Measurements from ENCODE around the gene RSKR.
A peak's percentile ranks its signal among the peaks of the same experiment; 100 is the strongest.
"Not testable (repeated sequence)": the region's sequence is repeated elsewhere in the genome, so short reads cannot be mapped to it uniquely, and the experiment has no call there.

Gene RSKR

DNA sequence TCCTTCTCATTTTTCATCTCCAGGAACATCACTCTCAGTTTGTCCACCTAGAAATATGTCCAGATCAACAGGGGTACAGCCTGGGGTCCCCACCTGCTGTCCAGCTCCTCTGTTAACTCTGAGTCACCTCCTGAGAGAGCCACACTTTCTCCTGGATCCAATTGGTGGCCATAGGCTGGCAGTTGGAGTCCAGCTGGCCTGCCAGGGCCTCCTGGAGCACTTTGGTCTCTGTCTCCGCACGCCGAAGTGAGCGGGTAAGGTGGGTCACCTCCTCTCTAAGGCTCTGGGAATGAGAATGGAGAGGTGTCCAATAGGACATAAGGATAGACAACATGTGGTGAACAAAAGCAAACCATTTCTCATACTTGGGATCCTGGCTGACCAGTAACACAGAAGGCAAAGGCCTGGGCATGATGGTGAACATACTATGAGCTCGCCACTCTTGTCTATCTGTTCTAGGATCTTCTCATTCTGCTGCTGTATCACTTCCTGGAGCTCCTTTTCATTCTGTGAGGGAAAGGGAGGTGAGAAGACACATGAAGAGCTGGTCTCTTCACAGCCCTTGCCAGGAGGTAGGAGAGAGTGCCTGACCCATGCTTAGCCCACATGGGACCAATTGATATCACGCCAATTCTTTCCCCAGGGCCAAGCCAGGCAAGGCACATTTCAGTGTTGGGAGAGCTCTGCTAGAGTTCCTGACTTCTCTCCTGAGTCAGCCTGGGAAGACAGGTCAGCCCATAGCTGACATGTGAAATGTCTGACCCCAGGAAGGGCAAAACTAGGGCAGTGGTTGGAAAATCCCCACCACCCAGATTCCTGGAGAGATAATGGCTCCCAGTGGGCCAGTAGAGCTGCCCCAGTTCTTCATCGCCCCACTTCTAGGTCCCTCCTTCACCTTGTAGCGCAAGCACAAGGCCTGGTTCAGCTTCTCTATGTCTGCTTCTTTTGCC lies 35.5 kb downstream of the RSKR start:
- no peak for DNase-seq (ENCODE audit: low read depth in 1 of 2, low spot score in 1 of 2)

DNA sequence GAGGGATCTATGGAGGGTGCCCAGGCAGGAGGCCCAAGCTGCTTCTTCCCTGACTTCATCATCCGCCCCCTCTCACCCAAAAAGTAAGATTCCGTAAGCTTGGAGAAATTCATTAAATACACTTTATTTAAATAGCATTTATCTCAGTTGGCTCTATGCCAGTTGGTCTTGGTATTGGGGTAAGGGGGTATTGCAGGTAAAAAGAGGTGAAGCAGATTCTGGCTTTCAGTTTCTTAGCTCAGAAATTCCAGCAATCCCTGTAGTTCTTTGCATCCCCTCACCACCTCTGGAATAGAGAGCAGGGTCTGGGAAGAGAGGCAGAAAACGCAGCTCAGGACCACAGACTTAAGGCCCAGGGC lies 36.5 kb downstream of the RSKR start:
- no peak for DNase-seq (ENCODE audit: low read depth in 1 of 2, low spot score in 1 of 2)

DNA sequence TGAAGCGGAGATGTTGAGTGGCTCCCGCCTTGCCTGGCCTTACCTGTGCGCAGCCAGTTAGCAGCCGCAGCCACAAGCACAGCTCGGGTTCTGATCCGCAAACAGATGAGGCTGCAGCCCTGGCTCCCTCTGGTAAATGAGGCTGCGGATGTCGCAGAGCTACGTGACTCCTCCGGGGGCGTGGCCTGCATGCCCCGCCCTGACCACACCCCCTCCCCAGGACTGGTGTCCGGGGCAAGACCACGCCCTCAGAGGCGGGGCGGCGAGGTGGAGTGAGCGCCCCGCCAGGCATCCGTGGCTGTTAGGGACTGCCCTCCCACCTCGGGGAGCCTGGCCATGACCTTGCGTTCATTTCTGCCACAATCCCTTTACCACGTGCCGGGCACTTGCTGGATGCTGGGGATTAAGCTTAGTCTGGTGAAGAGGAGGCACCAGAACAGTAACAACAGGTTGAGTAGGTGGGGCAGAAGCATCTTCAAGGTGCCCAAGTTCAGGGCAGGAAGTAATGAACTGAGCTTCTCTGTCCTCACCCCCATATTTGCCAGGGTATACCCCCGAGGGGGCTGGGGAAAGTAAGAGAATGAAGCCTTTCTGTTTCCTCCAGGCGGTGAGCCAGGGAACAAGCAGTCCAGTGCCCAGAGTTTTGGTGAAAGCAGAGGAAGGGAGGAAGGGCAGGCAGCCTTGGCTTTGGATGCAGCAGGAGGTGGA lies 37.1 kb downstream of the RSKR start, which contains the start of gene ALDOC:
Gene ALDOC, minus strand, starts transcription at position 138 of the 708 bp plus-strand sequence. CDS start 1,363 bp downstream, outside the sequence.
- peak; percentile 97 to 99 for DNase-seq (ENCODE audit: low read depth in 1 of 2, low spot score in 1 of 2)

DNA sequence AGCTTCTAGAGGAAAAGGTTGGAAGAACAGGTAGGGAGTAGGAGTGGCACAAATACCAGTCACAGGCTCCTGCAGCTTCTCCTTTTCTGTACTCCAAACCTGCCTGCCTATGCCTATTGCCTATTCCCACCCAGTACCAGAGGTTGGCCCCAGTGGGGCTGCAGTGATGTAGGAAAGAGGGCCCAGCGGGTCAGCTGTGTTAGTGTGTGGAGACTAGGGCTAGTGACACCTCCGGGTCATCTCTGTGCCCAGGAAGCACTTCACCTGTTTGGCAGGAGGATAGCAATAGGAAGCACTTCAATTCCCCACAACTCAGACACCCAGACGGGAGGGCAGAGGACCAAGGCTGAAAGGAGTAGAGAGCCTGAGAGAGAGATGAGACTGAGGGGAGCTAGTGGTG lies 38.0 kb downstream of the RSKR start:
- DNase-seq (ENCODE audit: low read depth in 1 of 2, low spot score in 1 of 2), result not testable (repeated sequence)

DNA sequence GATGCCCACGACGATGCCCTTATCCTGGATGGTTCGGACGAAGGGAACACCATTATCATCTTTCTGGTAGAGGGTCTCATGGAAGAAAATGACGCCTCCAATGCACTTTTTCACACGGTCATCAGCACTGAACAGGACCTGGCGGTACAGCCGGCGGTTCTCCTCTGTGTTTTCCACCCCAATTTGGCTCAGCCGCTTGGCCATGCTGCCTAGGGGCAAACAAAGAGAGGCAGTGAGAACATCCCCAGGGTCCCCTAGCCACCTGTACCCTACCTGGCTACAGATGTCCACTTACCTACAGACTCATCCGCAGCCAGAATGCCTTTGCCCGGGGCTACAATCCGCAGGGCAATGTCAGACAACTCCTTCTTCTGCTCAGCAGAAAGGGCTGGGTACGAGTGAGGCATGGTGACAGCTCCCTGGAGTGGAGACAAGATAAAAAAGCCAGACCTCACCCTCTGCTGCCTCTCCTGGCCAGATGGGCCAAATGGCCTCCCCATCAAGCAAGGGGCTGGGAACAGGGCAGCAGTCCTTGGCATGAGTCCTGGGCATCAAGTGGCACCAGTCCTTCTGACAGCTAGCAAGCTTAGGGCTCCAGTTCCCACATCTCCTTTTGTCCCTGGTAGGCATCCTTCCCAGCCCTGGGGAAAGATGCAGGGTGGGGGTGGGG lies 38.7 kb downstream of the RSKR start:
- no peak for DNase-seq (ENCODE audit: low read depth in 1 of 2, low spot score in 1 of 2)

DNA sequence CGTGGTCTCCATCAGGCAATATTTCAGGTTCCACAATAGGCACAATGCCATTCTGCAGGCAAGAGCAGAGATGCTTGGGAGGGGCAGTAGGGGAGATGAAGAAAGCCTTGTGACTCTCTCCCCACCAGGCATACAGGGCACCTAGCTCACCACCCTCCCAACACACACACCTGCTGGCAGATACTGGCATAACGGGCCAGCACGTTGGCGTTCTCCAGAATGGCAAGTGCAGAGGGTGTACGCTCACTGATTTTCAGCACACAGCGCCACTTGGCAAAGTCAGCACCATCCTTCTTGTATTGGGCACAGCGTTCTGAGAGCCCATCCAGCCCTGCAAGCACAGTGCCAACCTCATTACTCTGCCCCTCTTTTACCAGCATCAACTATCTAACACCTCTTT lies 39.5 kb downstream of the RSKR start:
- DNase-seq (ENCODE audit: low read depth in 1 of 2, low spot score in 1 of 2), result no peak

DNA sequence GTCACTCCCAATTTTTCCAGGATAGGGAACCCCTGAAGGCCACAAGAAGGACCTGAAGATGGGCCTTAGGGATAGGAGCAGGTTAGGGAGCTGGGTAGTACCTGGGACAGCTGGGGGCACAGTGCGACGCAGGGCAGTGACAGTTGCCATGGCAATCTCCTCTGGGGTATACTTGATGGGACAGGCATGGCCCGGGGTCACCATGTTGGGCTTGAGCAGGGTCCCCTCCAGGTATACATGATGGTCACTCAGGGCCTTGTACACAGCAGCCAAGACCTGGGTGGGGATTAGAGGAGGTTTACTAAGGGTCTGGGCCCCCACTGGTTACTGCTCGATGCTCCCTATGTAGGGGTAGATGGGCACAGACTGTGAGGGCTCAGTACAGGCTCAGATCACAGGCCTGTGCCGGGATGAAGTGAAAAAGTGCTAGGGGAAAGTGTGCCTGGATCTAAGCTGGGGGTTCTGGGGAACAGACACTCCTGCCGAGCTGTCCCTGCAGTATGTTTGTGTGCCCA lies 40.0 kb downstream of the RSKR start:
- no peak for DNase-seq (ENCODE audit: low read depth in 1 of 2, low spot score in 1 of 2)

DNA sequence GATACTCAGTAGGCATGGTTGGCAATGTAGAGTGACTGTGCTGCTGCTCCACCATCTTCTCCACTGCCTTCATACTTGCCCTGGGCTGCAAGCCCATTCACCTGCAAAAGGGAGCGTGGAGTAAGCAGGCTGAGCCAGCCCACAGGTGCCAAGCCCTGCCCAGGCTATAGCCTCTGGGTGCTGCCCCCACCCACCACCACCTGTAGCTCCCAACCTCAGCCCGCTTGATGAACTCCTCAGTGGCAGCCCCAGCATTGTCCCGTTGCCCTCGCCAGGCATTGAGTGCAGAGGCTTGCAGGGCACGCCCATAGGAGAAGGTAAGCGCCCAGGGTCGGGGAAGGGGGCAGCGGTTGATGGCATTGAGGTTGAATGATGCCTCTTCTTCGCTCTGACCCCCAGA lies 40.5 kb downstream of the RSKR start:
- DNase-seq (ENCODE audit: low read depth in 1 of 2, low spot score in 1 of 2), result no peak

GRCh38 chr17:28573040-28573380 lies 41.0 kb downstream of the RSKR start:
- no peak for DNase-seq (ENCODE audit: low read depth in 1 of 2, low spot score in 1 of 2)

DNA sequence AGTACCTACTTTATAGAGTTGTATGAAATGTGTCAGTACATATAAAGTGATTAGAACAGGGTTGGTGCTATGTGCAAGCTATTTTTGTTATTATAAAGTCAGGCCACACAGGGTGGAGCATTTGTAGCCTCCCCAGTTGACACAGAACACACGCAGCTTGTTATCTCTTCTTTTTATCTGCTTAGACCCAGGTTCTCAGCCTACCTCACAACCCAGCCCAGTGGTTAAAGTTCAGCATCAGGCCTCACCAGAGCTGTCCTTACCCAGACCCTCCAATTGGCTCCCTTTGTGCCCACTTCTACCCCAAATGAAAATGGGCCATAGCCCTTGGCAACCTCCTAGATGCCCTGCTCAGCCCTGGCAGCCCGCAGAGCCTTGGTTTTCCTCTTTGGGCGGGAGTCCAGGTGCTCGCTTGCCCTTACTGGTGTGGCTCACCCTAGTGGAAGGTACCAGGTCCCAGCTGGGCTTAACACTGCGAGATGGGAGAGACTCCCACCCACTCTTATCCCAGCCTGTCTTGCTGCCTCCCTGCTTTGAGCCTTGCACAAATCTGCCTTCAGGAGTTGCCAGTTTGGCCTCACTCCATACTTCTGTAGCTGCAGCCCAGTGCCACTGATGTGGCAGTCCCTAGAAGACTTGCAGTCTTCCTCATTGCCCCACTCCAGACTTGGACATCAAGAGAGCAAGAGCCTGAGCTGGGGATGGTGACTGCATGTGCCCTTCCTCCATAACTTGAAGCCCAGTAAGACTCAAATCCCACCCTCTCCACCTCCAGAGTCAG lies 41.5 kb downstream of the RSKR start:
- DNase-seq (ENCODE audit: low read depth in 1 of 2, low spot score in 1 of 2), result no peak

GRCh38 chr17:28571361-28572122 lies 42.4 kb downstream of the RSKR start, which contains the start of gene PIGS:
Gene PIGS, minus strand, starts transcription at chr17:28571524. Its CDS starts 28 bp downstream, at chr17:28571496.
- peak; percentile 78 to 84 for DNase-seq (ENCODE audit: low read depth in 1 of 2, low spot score in 1 of 2)

DNA sequence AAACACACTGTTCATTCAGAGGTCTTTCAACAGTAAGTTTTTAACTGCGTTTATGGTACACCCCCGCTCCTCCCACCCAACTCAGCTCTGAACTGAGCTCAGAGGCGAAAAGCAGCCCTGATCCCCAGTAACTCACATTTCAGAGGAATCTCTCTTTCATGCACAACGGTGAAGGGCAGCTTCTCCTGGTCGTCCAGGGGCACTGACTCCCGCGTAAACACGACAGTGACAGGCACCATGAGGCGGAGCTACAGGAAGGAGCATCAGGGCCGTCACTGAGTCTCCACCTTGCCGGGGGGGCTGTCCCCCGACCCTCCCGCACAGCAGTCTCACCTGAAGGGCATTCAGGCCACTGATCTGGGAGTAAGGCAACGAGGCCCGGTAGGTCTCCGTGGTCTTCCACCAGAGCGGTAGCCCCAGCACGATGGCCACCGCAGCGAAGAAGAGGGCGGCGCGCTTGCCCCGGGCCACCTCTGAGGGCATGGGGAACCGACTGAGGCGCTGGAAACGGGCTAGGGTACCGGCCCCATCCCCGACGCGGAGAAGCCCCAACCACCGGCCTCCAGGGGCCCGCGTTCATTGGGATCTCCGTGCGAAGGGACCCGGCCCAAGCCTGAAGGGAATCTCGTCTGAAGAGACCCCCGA lies 43.1 kb downstream of the RSKR start:
- peak in 1 of 2 donors; percentile 24 for DNase-seq (ENCODE audit: low read depth in 1 of 2, low spot score in 1 of 2)

DNA sequence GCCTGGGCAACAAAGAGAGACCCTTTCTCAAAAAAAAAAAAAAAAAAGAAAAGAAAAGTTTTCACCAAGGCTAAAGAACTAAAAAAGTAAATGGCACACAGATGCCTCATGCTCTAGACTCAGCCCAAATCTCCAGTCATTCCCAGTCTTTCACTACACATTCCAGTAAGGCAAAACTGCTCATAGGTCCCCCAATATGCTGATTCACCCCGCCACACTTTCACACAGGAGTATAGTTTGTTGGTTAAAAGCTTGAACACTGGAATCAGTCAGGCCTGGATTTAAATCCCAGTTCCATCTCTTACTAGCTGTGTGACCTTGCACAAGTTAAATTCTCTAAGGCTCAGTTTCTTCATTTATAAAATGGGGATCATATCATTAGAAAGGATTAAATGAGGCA lies 44.5 kb downstream of the RSKR start:
- no peak for DNase-seq (ENCODE audit: low read depth in 1 of 2, low spot score in 1 of 2)

GRCh38 chr17:28567604-28568003 lies 46.4 kb downstream of the RSKR start:
- DNase-seq (ENCODE audit: low read depth in 1 of 2, low spot score in 1 of 2), result no peak

DNA sequence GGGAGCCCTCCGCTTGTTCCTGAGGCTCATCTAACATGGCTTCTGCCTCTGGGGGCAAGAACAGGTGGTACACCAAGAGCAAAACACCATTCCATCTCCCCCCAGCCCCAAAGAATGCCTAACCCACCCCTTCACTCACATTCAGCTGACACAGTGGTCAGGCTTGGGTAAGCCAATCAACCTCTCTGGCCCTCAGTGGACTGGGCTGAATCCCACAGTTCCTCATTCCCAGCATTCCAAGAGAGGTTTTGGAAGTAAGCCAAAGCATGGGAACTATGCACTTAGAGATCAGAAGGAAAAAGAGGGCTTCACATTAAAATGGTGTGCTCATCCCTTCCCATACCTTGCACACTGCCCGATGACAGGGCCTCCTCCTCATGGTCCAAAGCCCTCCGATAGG lies 50.5 kb downstream of the RSKR start:
- DNase-seq (ENCODE audit: low read depth in 1 of 2, low spot score in 1 of 2), result no peak
